ACC112 (cell line): ENCODE measurements around the gene CCL11.
A peak's percentile ranks its signal among the peaks of the same experiment; 100 is the strongest.

ENCODE experiments used
- H2AFZ ChIP-seq: fragments of 200-600 bp; sonication (generic); one replicate; pipeline ENCODE4 v1.6.0; 2017; ENCODE audit warnings: antibody characterized with exemption, low read length; ENCODE audit not compliant: unreplicated experiment
- H3K27ac ChIP-seq: fragments of 200-600 bp; sonication (generic); 2 replicates; pipeline ENCODE4 v1.5.1; 2014; ENCODE audit warnings: low read depth, mild to moderate bottlenecking, antibody characterized with exemption, low read length, moderate library complexity
- H3K27me3 ChIP-seq: fragments of 200-600 bp; sonication (generic); 2 replicates; pipeline ENCODE4 v1.6.1; 2014; ENCODE audit warnings: mild to moderate bottlenecking, antibody characterized with exemption, low read length, moderate library complexity, mixed read lengths; ENCODE audit not compliant: insufficient read depth
- H3K36me3 ChIP-seq: fragments of 200-600 bp; sonication (generic); 2 replicates; pipeline ENCODE4 v1.6.1; 2016; ENCODE audit warnings: mild to moderate bottlenecking, antibody characterized with exemption, low read length, moderate library complexity, mixed read lengths; ENCODE audit not compliant: insufficient read depth
- H3K4me1 ChIP-seq: fragments of 200-600 bp; sonication (generic); one replicate; pipeline ENCODE4 v1.6.1; 2016; ENCODE audit warnings: low read length, mixed read lengths; ENCODE audit not compliant: insufficient read depth, unreplicated experiment, control insufficient read depth
- H3K4me3 ChIP-seq: fragments of 200-600 bp; sonication (generic); 2 replicates; pipeline ENCODE4 v1.5.1; 2014; ENCODE audit warnings: mild to moderate bottlenecking, low read depth, low read length
- H3K79me2 ChIP-seq: fragments of 200-600 bp; sonication (generic); one replicate; pipeline ENCODE4 v1.6.0; 2016; ENCODE audit warnings: low read length; ENCODE audit not compliant: control insufficient read depth, unreplicated experiment, insufficient read depth

The CCL11 gene

DNA sequence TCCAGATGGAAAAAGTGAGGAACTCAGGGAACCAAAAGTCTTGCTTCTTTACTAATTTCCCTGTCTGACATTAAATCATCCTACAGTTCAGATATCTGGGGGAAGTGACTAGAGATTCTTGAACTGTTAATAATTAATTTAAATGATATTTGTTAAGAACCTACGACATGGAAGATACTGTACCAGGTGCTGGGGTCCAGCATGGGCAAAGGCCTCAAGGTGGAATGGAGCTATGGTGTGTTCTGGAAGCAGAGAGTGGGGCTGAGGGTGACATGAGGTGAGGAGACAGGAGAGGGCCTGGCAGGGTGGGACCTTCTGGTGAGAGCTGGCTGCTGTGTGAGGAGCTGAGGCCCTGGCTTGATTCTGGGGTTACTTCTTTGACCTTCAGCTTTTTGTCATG is 36.5 kb upstream of the CCL11 start:
- Histone ChIP-seq H2AFZ (peak overlapping the region; percentile 23), H3K4me3 (no peak overlapping the region), H3K27ac (peak overlapping the region; percentile 84), H3K79me2 (no peaks in the 10 kb centered on the region), H3K36me3 (no peaks in the 10 kb centered on the region), H3K27me3 (no peaks in the 10 kb centered on the region), H3K4me1 (peaks cover 63% of the 10 kb centered on the region)

DNA sequence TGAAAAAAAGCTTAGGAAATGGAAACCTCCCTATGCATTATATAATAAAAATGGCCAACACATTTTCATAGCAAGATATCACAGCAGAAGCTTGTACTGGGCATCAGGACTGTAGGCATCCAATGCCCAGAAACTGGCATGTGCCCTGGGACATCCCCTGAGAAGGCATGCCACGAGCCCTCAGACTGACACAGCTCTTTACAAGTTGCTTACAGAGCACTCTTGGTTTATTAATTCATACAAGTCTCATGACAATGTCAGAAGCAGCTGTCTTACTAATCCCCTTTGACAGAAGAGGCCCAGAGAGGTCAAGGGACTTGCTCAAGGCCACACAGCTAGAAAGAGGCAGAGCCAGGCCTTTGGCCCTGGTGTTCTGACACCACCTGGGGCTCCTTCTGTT is 36.1 kb upstream of the CCL11 start:
- Histone ChIP-seq H3K36me3 (no peaks in the 10 kb centered on the region), H3K4me3 (no peak overlapping the region), H3K27ac (peak overlapping the region; percentile 84), H3K4me1 (peaks cover 67% of the 10 kb centered on the region), H3K27me3 (no peaks in the 10 kb centered on the region), H2AFZ (no peak overlapping the region), H3K79me2 (no peaks in the 10 kb centered on the region)

DNA sequence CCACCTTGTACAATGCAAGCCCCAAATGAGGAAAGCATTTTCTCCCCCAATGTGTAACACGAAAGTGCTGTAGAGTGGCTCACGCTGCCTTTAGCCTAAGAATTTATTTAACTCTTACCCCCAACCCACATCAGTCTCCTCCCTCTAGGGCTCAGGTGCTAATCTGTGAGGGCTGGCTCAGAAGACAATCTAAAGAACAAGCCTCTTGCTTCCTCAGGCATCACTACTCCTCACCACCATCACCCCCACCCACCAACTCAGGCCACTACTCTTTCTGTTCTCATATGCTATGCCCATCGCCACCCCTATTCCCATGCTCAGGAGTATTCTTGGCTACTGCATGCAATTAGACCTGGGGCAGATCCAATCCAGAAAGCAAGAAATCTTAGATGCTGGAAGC is 34.4 kb upstream of the CCL11 start:
- Histone ChIP-seq H3K27ac (peak overlapping the region; percentile 99), H3K79me2 (peaks cover 3% of the 10 kb centered on the region), H3K4me3 (no peak overlapping the region), H2AFZ (no peak overlapping the region), H3K27me3 (no peaks in the 10 kb centered on the region), H3K4me1 (peaks cover 73% of the 10 kb centered on the region), H3K36me3 (no peaks in the 10 kb centered on the region)

DNA sequence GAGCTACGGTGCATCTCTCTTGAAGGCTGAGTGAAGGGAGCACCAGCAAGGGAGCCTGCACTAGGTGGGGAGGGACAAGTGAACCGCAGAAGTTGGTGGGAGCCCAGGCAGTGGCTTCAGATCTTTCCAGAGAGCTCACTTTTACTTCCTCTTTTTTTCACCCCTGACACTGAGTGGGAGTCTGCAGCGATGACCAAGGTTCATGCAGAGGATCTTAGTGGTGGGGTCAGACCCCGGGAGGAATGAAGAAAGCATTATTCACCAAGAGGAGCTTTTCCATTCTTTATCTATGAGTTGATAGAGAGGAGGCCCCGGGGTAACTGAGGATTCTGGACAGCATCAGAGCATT is 33.5 kb upstream of the CCL11 start:
- H3K79me2 ChIP-seq, result peaks cover 3% of the 10 kb centered on the region
- no peak overlapping the region for H2AFZ ChIP-seq
- peaks cover 73% of the 10 kb centered on the region for H3K4me1 ChIP-seq
- H3K27ac ChIP-seq, result peak overlapping the region; percentile 99
- H3K4me3 ChIP-seq, result no peak overlapping the region
- no peaks in the 10 kb centered on the region for H3K36me3 ChIP-seq
- no peaks in the 10 kb centered on the region for H3K27me3 ChIP-seq

DNA sequence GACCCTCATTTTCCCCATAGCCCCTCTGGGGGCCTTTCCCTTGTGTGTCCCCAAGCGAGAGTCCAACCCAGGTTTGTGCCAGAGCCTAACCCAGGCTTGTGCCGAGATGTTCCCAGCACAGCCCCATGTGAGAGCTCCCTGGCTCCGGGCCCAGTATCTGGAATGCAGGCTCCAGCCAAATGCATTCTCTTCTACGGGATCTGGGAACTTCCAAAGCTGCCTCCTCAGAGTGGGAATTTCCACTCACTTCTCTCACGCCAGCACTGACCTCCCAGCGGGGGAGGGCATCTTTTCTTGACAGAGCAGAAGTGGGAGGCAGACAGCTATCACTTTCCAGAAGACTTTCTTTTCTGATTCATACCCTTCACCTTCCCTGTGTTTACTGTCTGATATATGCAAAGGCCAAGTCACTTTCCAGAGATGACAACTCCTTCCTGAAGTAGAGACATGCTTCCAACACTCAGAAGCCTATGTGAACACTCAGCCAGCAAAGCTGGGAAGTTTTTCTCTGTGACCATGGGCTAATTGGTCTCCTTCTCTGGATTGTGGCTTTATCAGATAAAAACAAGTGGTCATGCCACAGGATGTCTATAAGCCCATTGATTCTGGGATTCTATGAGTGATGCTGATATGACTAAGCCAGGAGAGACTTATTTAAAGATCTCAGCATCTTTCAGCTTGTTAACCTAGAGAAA is 33.0 kb upstream of the CCL11 start:
- peak overlapping the region; percentile 99 for H3K27ac ChIP-seq
- H2AFZ ChIP-seq, result no peak overlapping the region
- H3K79me2 ChIP-seq, result peaks cover 3% of the 10 kb centered on the region
- H3K27me3 ChIP-seq, result no peaks in the 10 kb centered on the region
- peaks cover 73% of the 10 kb centered on the region for H3K4me1 ChIP-seq
- H3K36me3 ChIP-seq, result no peaks in the 10 kb centered on the region
- peak overlapping the region; percentile 80; the same call in 1 of the 2 replicates for H3K4me3 ChIP-seq

DNA sequence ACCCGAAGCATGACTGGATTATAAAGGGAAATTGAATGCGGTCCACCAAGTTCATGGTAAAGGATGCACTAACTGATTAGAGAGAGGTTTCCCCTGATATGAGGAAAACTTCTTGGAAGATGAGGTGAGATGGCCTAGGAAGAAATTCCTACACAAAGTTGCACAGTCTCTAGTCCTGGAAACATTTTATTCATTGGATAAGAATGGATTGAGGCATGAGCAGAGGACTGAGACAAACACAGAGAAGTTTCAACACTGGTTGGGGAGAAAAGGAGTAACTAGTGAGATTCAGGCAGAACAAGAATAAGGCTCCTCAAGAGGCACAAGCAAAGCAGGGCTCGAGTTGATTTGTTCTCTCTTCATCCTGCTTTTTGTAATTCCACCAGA is 32.4 kb upstream of the CCL11 start:
- Histone ChIP-seq H3K4me3 (peak overlapping the region; percentile 80; the same call in 1 of the 2 replicates), H3K4me1 (peaks cover 69% of the 10 kb centered on the region), H3K79me2 (peaks cover 3% of the 10 kb centered on the region), H3K36me3 (no peaks in the 10 kb centered on the region), H3K27ac (peak overlapping the region; percentile 99), H2AFZ (no peak overlapping the region), H3K27me3 (no peaks in the 10 kb centered on the region)

DNA sequence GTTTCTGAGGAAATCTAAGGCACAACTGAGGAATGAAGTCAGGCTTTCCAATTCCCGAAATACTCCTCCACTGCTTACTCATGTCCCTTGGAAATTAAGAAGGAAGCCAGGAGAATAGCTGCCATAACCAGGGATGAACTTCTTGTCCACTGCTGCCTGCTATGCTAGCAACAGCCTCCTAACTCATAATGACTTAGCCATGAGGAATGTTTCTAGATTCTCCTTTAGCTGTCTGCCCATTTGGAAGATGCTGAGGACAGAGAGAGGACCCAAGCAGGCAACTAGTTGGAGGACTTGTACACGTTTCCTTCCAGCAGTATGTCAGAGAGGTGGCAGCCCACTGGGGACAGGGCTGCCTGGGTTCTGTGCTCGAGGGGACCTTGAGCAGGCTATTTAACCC is 31.4 kb upstream of the CCL11 start:
- no peaks in the 10 kb centered on the region for H3K27me3 ChIP-seq
- H3K4me3 ChIP-seq, result peak overlapping the region; percentile 80
- peaks cover 3% of the 10 kb centered on the region for H3K79me2 ChIP-seq
- H2AFZ ChIP-seq, result no peak overlapping the region
- peak overlapping the region; percentile 99 for H3K27ac ChIP-seq
- H3K36me3 ChIP-seq, result no peaks in the 10 kb centered on the region
- peaks cover 66% of the 10 kb centered on the region for H3K4me1 ChIP-seq

DNA sequence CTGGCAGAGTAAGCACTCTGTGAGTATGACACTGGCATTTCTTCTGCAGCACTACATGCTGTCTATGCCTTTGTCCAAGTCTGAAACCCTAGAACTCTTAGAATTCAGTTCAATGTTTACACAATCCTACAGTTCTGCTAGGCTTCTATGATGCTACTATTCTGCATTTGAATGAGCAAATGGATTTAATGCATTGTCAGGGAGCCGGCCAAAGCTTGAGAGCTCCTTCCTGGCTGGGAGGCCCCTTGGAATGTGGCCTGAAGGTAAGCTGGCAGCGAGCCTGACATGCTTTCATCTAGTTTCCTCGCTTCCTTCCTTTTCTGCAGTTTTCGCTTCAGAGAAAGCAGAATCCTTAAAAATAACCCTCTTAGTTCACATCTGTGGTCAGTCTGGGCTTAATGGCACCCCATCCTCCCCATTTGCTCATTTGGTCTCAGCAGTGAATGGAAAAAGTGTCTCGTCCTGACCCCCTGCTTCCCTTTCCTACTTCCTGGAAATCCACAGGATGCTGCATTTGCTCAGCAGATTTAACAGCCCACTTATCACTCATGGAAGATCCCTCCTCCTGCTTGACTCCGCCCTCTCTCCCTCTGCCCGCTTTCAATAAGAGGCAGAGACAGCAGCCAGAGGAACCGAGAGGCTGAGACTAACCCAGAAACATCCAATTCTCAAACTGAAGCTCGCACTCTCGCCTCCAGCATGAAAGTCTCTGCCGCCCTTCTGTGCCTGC is 30.7 kb upstream of the CCL11 start, which contains the start of gene CCL2:
TSS of gene CCL2 (plus strand) at position 635 of the 730 bp plus-strand sequence. CDS start at position 700, 65 bp downstream.
- H2AFZ ChIP-seq, result peak within 1 kb of the TSS; percentile 1
- H3K36me3 ChIP-seq, result no peaks in the 10 kb centered on the region
- peaks cover 3% of the 10 kb centered on the region for H3K79me2 ChIP-seq
- peaks cover 64% of the 10 kb centered on the region for H3K4me1 ChIP-seq
- H3K27me3 ChIP-seq, result no peaks in the 10 kb centered on the region
- peak within 1 kb of the TSS; percentile 80 for H3K4me3 ChIP-seq
- H3K27ac ChIP-seq, result peak within 1 kb of the TSS; percentile 99

DNA sequence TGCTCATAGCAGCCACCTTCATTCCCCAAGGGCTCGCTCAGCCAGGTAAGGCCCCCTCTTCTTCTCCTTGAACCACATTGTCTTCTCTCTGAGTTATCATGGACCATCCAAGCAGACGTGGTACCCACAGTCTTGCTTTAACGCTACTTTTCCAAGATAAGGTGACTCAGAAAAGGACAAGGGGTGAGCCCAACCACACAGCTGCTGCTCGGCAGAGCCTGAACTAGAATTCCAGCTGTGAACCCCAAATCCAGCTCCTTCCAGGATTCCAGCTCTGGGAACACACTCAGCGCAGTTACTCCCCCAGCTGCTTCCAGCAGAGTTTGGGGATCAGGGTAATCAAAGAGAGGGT is 30.2 kb upstream of the CCL11 start:
- peaks cover 59% of the 10 kb centered on the region for H3K4me1 ChIP-seq
- H3K27ac ChIP-seq, result peak overlapping the region; percentile 99
- peak overlapping the region; percentile 80 for H3K4me3 ChIP-seq
- H2AFZ ChIP-seq, result peak overlapping the region; percentile 1
- no peaks in the 10 kb centered on the region for H3K27me3 ChIP-seq
- H3K79me2 ChIP-seq, result peaks cover 3% of the 10 kb centered on the region
- no peaks in the 10 kb centered on the region for H3K36me3 ChIP-seq

DNA sequence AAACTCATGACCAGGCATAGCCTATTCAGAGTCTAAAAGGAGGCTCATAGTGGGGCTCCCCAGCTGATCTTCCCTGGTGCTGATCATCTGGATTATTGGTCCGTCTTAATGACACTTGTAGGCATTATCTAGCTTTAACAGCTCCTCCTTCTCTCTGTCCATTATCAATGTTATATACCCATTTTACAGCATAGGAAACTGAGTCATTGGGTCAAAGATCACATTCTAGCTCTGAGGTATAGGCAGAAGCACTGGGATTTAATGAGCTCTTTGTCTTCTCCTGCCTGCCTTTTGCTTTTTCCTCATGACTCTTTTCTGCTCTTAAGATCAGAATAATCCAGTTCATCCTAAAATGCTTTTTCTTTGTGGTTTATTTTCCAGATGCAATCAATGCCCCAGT is 29.7 kb upstream of the CCL11 start:
- peaks cover 3% of the 10 kb centered on the region for H3K79me2 ChIP-seq
- H3K36me3 ChIP-seq, result no peaks in the 10 kb centered on the region
- H3K4me1 ChIP-seq, result peaks cover 55% of the 10 kb centered on the region
- peak overlapping the region; percentile 99 for H3K27ac ChIP-seq
- H2AFZ ChIP-seq, result no peak overlapping the region
- no peaks in the 10 kb centered on the region for H3K27me3 ChIP-seq
- H3K4me3 ChIP-seq, result peak overlapping the region; percentile 80
